SK-N-SH (cell line): ENCODE results near the gene KCNAB1. TPM values are rescaled to one million over a fixed set of nuclear protein-coding genes. Genes with fewer than 3 reads are reported as not detected.

Source experiments
- CTCF ChIA-PET: fragments of 300-600, 350-600 bp; formaldehyde crosslinking; extraction: SDS; loops from one replicate; lab custom pipeline; 2021; lab: Yijun Ruan, JAX
- POLR2A ChIA-PET: fragments of 350-600 bp; sonication (Branson Sonifier 250); formaldehyde crosslinking; extraction: SDS; loops from one replicate; lab custom pipeline; 2020; ENCODE audit warnings: antibody characterized with exemption, inconsistent platforms; lab: Yijun Ruan, JAX
- DNase-seq: peaks from one replicate; pipeline ENCODE4 v3.0.0; 2012
- H2AFZ ChIP-seq: fragments of 200-600 bp; sonication (generic); 2 replicates; pipeline ENCODE4 v1.8.1; 2016; ENCODE audit warnings: antibody characterized with exemption, mild to moderate bottlenecking, low read depth
- H3F3A ChIP-seq: fragments of 200-600 bp; sonication (generic); replicated peaks from 2 replicates; pipeline ENCODE3; 2016; ENCODE audit warnings: antibody characterized with exemption, mild to moderate bottlenecking; ENCODE audit not compliant: insufficient read depth
- H3K27ac ChIP-seq, 2 experiments: fragments of 200-500 bp in 1 of 2; fragments of 200-600 bp in 1 of 2; sonication (Bioruptor generic) in 1 of 2; sonication (generic), shearing (Covaris generic) in 1 of 2; 2 replicates each; pipeline versions ENCODE4 v1.5.1 to v1.6.1; 2014 to 2016; ENCODE audit warnings: low read depth in 2 of 2, inconsistent platforms in 1 of 2, low read length in 1 of 2, mild to moderate bottlenecking in 1 of 2, mixed read lengths in 1 of 2
- H3K27me3 ChIP-seq: fragments of 200-600 bp; sonication (generic), shearing (Covaris generic); 2 replicates; pipeline ENCODE4 v1.6.1; 2016; ENCODE audit warnings: mixed run types; ENCODE audit not compliant: insufficient read depth
- H3K36me3 ChIP-seq, 2 experiments: fragments of 200-500 bp in 1 of 2; fragments of 200-600 bp in 1 of 2; sonication (Bioruptor generic) in 1 of 2; sonication (generic) in 1 of 2; replicated peaks in 1 of 2; 2 replicates each; pipeline versions ENCODE3 to v1.5.1; 2014 to 2016; ENCODE audit warnings: low read length in 1 of 2, mild to moderate bottlenecking in 1 of 2; ENCODE audit not compliant: insufficient read depth in 2 of 2, control insufficient read depth in 1 of 2
- H3K4me1 ChIP-seq, 2 experiments: fragments of 200-500 bp in 1 of 2; fragments of 200-600 bp in 1 of 2; sonication (Bioruptor generic) in 1 of 2; sonication (generic), shearing (Covaris generic) in 1 of 2; 2 replicates each; pipeline versions ENCODE4 v1.5.1 to v1.6.1; 2014 to 2016; ENCODE audit warnings: low read depth in 1 of 2, low read length in 1 of 2, mixed run types in 1 of 2; ENCODE audit not compliant: insufficient read depth in 2 of 2, control insufficient read depth in 1 of 2
- H3K4me2 ChIP-seq: fragments of 200-600 bp; sonication (generic), shearing (Covaris generic); 2 replicates; pipeline ENCODE4 v1.6.1; 2017; ENCODE audit warnings: mixed run types
- H3K4me3 ChIP-seq, 2 experiments: fragments of 200-500 bp in 1 of 2; fragments of 200-600 bp in 1 of 2; sonication (Bioruptor generic) in 1 of 2; sonication (generic), shearing (Covaris generic) in 1 of 2; 2 replicates each; pipeline versions ENCODE4 v1.5.1 to v1.8.1; 2014 to 2016; ENCODE audit warnings: low read depth in 2 of 2, inconsistent platforms in 1 of 2, low read length in 1 of 2, mild to moderate bottlenecking in 1 of 2, mixed read lengths in 1 of 2, moderate library complexity in 1 of 2
- H3K79me2 ChIP-seq: fragments of 200-600 bp; sonication (generic); 2 replicates; pipeline ENCODE4 v1.8.1; 2017; ENCODE audit warnings: mild to moderate bottlenecking; ENCODE audit not compliant: insufficient read depth
- H3K9ac ChIP-seq: fragments of 200-600 bp; sonication (generic); 2 replicates; pipeline ENCODE4 v1.6.1; 2017; ENCODE audit warnings: mixed run types
- H3K9me2 ChIP-seq: fragments of 200-600 bp; sonication (generic); 2 replicates; pipeline ENCODE4 v1.6.1; 2017; ENCODE audit warnings: mixed run types
- H3K9me3 ChIP-seq: fragments of 200-600 bp; sonication (generic); 2 replicates; pipeline ENCODE4 v1.6.1; 2017; ENCODE audit warnings: mixed run types, mild to moderate bottlenecking, moderate library complexity
- H4K20me1 ChIP-seq: fragments of 200-600 bp; sonication (generic); 2 replicates; pipeline ENCODE4 v1.6.1; 2017; ENCODE audit warnings: mild to moderate bottlenecking, mixed run types; ENCODE audit not compliant: insufficient read depth
- ELF1 ChIP-seq: IDR thresholded peaks from 2 replicates; pipeline ENCODE4 v1.4.0; 2012
- EP300 ChIP-seq, 2 experiments: IDR thresholded peaks; 2 replicates each; pipeline versions ENCODE4 v1.4.0 to v1.6.1; 2012; ENCODE audit warnings: borderline replicate concordance in 1 of 2, low read depth in 1 of 2, low read length in 1 of 2
- FOSL2 ChIP-seq: IDR thresholded peaks from 2 replicates; pipeline ENCODE4 v1.4.0; 2012; ENCODE audit warnings: low read depth, mild to moderate bottlenecking, moderate library complexity, borderline replicate concordance
- FOXJ3 ChIP-seq: sonication (generic); formaldehyde crosslinking; IDR thresholded peaks from 2 replicates; pipeline ENCODE4 v1.5.1; 2020; ENCODE audit warnings: mild to moderate bottlenecking, missing genetic modification reagents
- GATA2 ChIP-seq: sonication (generic); formaldehyde crosslinking; IDR thresholded peaks from 2 replicates; pipeline ENCODE4 v1.5.0; 2020; ENCODE audit warnings: mild to moderate bottlenecking, missing genetic modification reagents
- MXI1 ChIP-seq: IDR thresholded peaks from 2 replicates; pipeline ENCODE4 v1.6.1; 2012; ENCODE audit warnings: mild to moderate bottlenecking, low read depth, low read length, improper control_type of control experiment
- NFIC ChIP-seq: IDR thresholded peaks from 2 replicates; pipeline ENCODE4 v1.4.0; 2012; ENCODE audit warnings: borderline replicate concordance
- PBX3 ChIP-seq: IDR thresholded peaks from 2 replicates; pipeline ENCODE4; 2012
- RAD21 ChIP-seq: IDR thresholded peaks from 2 replicates; pipeline ENCODE4 v1.6.1; 2012; ENCODE audit warnings: mild to moderate bottlenecking, low read length
- RCOR1 ChIP-seq: fragments of 150-350 bp; IDR thresholded peaks from 2 replicates; pipeline ENCODE4 v1.6.1; 2017; ENCODE audit warnings: antibody characterized with exemption, low read length
- RFX5 ChIP-seq: IDR thresholded peaks from 2 replicates; pipeline ENCODE4 v1.6.1; 2012; ENCODE audit warnings: mild to moderate bottlenecking, improper control_type of control experiment, low read length
- SIN3A ChIP-seq: IDR thresholded peaks from 2 replicates; pipeline ENCODE4 v1.6.1; 2012; ENCODE audit warnings: low read depth, mild to moderate bottlenecking, low read length, moderate library complexity, borderline replicate concordance
- SMC3 ChIP-seq: IDR thresholded peaks from 2 replicates; pipeline ENCODE4 v1.6.1; 2012; ENCODE audit warnings: low read depth, low read length, improper control_type of control experiment
- USF1 ChIP-seq: IDR thresholded peaks from 2 replicates; pipeline ENCODE4 v1.4.0; 2012; ENCODE audit warnings: low read depth, borderline replicate concordance
- USF2 ChIP-seq: fragments of 150-350 bp; IDR thresholded peaks from 2 replicates; pipeline ENCODE4 v1.6.1; 2017; ENCODE audit warnings: antibody characterized with exemption, low read length, low read depth, borderline replicate concordance
- YY1 ChIP-seq: IDR thresholded peaks from 2 replicates; pipeline ENCODE4 v1.4.0; 2012; ENCODE audit warnings: low read depth, mild to moderate bottlenecking
- WGBS: methylation state at CpG from one replicate; pipeline ENCODE4 v1.1.6; 2017; ENCODE audit warnings: low lambda C conversion rate; 5-methylcytosine and 5-hydroxymethylcytosine counted together
- polyA plus RNA-seq, 3 experiments: library from polyadenylated mRNA; depleted of rRNA; stranded (reverse); fragments of >200 nt; gene quantifications; 2 replicates each; pipeline ENCODE4 v1.2.3, GENCODE V29; 2012

KCNAB1 gene
- polyA plus RNA-seq, 1 of the 3 experiments (the other 2 are of a cell fraction), result 82.1 TPM

GRCh38 chr3:156360963-156361362 is 240.6 kb downstream of the KCNAB1 start:
- Histone ChIP-seq H3K4me1 (peaks cover 2 to 14% of the 10 kb centered on the region in 2 experiments; a peak in 2 of 4 replicates), H3K9me3 (no peaks in the 10 kb centered on the region), H4K20me1 (no peaks in the 10 kb centered on the region), H3K27me3 (no peaks in the 10 kb centered on the region), H3K4me3 (no peak overlapping the region)
- POLR2A ChIA-PET, result interaction anchor here (1.3 kb wide), 1 partner anchor 8 kb away, joined by 3 read pairs; no protein-coding TSS in a partner anchor
- TF ChIP-seq FOXJ3 (CRISPR knock-in tag), result no peak
- no peak for TF ChIP-seq USF2
- TF ChIP-seq ELF1, result no peak
- TF ChIP-seq RFX5, result no peak
- TF ChIP-seq YY1, result no peak
- TF ChIP-seq, all 33 proteins: peak for 0
- H3K9me2 ChIP-seq, result no peaks in the 10 kb centered on the region
- WGBS, result 87% methylated on average over 5 of the region's 5 CpGs
- H3K4me2 ChIP-seq, result no peak overlapping the region
- H3K27ac ChIP-seq, result no peak overlapping the region
- H2AFZ ChIP-seq, result no peak overlapping the region
- H3F3A ChIP-seq, result peaks cover 15% of the 10 kb centered on the region
- no peak overlapping the region for H3K9ac ChIP-seq
- peaks cover 84% of the 10 kb centered on the region for H3K79me2 ChIP-seq
- CTCF ChIA-PET, result interaction anchor here (0.6 kb wide), 1 partner anchor 9 kb away, joined by 4 read pairs; no protein-coding TSS in a partner anchor
- DNase-seq, result no peak
- peaks cover 0 to 20% of the 10 kb centered on the region in 2 experiments for H3K36me3 ChIP-seq

- no peaks in the 10 kb centered on the region for H4K20me1 ChIP-seq
- H3K27ac ChIP-seq, result no peak overlapping the region
- peaks cover 0 to 12% of the 10 kb centered on the region in 2 experiments for H3K36me3 ChIP-seq
- no peak overlapping the region for H3K9ac ChIP-seq
- no peak for DNase-seq
- POLR2A ChIA-PET, result no interaction called here
- H3K4me1 ChIP-seq, result peaks cover 0 to 8% of the 10 kb centered on the region in 2 experiments; a peak in 1 of 4 replicates
- 78% methylated on average over 3 of the region's 3 CpGs for WGBS
- no peaks in the 10 kb centered on the region for H3F3A ChIP-seq
- peaks cover 96% of the 10 kb centered on the region for H3K79me2 ChIP-seq
- no peak overlapping the region for H3K4me3 ChIP-seq
- no peak for TF ChIP-seq SMC3
- TF ChIP-seq RAD21, result no peak
- 0 out of 2 replicates have a peak, but pooled peaks have one; percentile 53 for TF ChIP-seq GATA2 (CRISPR knock-in tag)
- no peak for TF ChIP-seq SIN3A
- no peak for TF ChIP-seq FOXJ3 (CRISPR knock-in tag)
- no peak for TF ChIP-seq MXI1
- no peak for TF ChIP-seq USF2
- TF ChIP-seq PBX3, result no peak
- no peak for TF ChIP-seq FOSL2
- 0 out of 4 replicates have a peak, but pooled peaks of 1 of the 2 experiments have one; percentile 3 for TF ChIP-seq EP300 (IDR thresholded peaks at IDR 0.05; ENCODE audit: borderline replicate concordance in 1 of 2, low read depth in 1 of 2, low read length in 1 of 2)
- no peak for TF ChIP-seq RCOR1
- TF ChIP-seq NFIC, result no peak
- no peak for TF ChIP-seq USF1
- no peaks in the 10 kb centered on the region for H3K9me3 ChIP-seq
- no peak overlapping the region for H3K4me2 ChIP-seq
- no peaks in the 10 kb centered on the region for H3K27me3 ChIP-seq
- H2AFZ ChIP-seq, result no peak overlapping the region
- CTCF ChIA-PET, result interaction anchor here (0.6 kb wide), 1 partner anchor 187 kb away, joined by 3 read pairs; no protein-coding TSS in a partner anchor
- no peaks in the 10 kb centered on the region for H3K9me2 ChIP-seq
These were observed 246.2 kb downstream of the KCNAB1 start for GRCh38 chr3:156366559-156366958.
